HG03457 (cell line): Measurements from ENCODE around the gene FBXL12.
"Not testable (repeated sequence)": the region's sequence is repeated elsewhere in the genome, so short reads cannot be mapped to it uniquely, and the experiment has no call there.

Experiments
- ATAC-seq: cut with Tn5 transposase; IDR thresholded peaks from one replicate; pipeline ENCODE4 v1.9.1; 2021; ENCODE audit warnings: moderate number of reproducible peaks; ENCODE audit not compliant: unreplicated experiment

Gene FBXL12

GRCh38 chr19:9842834-9843625 is 24.2 kb upstream of the FBXL12 start:
- ATAC-seq, result no peak

GRCh38 chr19:9839415-9839814 is 20.5 kb upstream of the FBXL12 start:
- ATAC-seq, result no peak

- ATAC-seq, result no peak
Observed at GRCh38 chr19:9838324-9838723, 19.4 kb upstream of the FBXL12 start.

GRCh38 chr19:9836021-9836420 is 17.1 kb upstream of the FBXL12 start:
- ATAC-seq, result no peak

- peak; percentile 8 for ATAC-seq
Observed at GRCh38 chr19:9835507-9835949, 16.6 kb upstream of the FBXL12 start.

GRCh38 chr19:9834726-9835506 is 16.0 kb upstream of the FBXL12 start, which contains the start of gene PIN1:
PIN1 (plus strand) TSS chr19:9835318; CDS start chr19:9835345, 27 bp downstream.
- ATAC-seq, result peak; percentile 85

- no peak for ATAC-seq
Observed at GRCh38 chr19:9834307-9834725, 15.4 kb upstream of the FBXL12 start.

GRCh38 chr19:9828551-9829063 is 9.7 kb upstream of the FBXL12 start:
- ATAC-seq, result no peak

GRCh38 chr19:9827289-9828238 is 8.7 kb upstream of the FBXL12 start, which contains the start of gene UBL5:
UBL5 (plus strand) TSS chr19:9827918; CDS start chr19:9828338, 420 bp downstream.
- ATAC-seq, result peak; percentile 86

- no peak for ATAC-seq
Observed at GRCh38 chr19:9823816-9824215, 4.9 kb upstream of the FBXL12 start.

- not testable (repeated sequence) for ATAC-seq
Observed at GRCh38 chr19:9820034-9820433, 1.2 kb upstream of the FBXL12 start.

- peak; percentile 40 for ATAC-seq
Observed at GRCh38 chr19:9819596-9819909, 674 bp upstream of the FBXL12 start.

- no peak for ATAC-seq
Observed at GRCh38 chr19:9818175-9818733, 625 bp downstream of the FBXL12 start.

GRCh38 chr19:9811139-9811538 is 7.7 kb downstream of the FBXL12 start:
- no peak for ATAC-seq

GRCh38 chr19:9808855-9809824 is 9.7 kb downstream of the FBXL12 start:
- no peak for ATAC-seq

GRCh38 chr19:9806803-9807202 is 12.1 kb downstream of the FBXL12 start:
- no peak for ATAC-seq

GRCh38 chr19:9801976-9802375 is 16.9 kb downstream of the FBXL12 start:
- no peak for ATAC-seq

- ATAC-seq, result no peak
Observed at GRCh38 chr19:9799162-9799561, 19.7 kb downstream of the FBXL12 start.

- ATAC-seq, result no peak
Observed at GRCh38 chr19:9797871-9798270, 21.0 kb downstream of the FBXL12 start.
